Measurements from ENCODE around the gene FURIN. TPM values are rescaled to one million over a fixed set of nuclear protein-coding genes. Genes with fewer than 3 reads are reported as not detected.

FURIN gene
- total and polyA plus RNA-seq, 2 of the 8 experiments (the other 6 are each of a cell fraction or from before 2014, with no cell fraction given) = 15.8 to 32.1 TPM

DNA sequence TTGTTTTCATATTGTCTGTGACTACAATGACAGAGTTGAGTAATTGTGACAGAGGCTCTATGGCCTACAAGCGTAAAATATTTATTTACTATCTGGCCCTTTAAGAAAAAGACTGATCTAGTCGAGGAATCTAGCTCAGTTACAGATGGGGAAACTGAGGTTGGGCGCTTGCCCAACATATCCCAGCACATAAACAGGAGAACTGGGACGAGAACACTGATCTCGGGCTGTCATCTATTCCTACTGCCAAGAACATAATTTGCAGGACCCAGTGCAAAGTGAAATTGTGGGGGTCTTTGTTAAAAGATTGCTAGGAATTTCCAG lies 17.9 kb downstream of the FURIN start (continued):
- TF ChIP-seq, protein P1, sequence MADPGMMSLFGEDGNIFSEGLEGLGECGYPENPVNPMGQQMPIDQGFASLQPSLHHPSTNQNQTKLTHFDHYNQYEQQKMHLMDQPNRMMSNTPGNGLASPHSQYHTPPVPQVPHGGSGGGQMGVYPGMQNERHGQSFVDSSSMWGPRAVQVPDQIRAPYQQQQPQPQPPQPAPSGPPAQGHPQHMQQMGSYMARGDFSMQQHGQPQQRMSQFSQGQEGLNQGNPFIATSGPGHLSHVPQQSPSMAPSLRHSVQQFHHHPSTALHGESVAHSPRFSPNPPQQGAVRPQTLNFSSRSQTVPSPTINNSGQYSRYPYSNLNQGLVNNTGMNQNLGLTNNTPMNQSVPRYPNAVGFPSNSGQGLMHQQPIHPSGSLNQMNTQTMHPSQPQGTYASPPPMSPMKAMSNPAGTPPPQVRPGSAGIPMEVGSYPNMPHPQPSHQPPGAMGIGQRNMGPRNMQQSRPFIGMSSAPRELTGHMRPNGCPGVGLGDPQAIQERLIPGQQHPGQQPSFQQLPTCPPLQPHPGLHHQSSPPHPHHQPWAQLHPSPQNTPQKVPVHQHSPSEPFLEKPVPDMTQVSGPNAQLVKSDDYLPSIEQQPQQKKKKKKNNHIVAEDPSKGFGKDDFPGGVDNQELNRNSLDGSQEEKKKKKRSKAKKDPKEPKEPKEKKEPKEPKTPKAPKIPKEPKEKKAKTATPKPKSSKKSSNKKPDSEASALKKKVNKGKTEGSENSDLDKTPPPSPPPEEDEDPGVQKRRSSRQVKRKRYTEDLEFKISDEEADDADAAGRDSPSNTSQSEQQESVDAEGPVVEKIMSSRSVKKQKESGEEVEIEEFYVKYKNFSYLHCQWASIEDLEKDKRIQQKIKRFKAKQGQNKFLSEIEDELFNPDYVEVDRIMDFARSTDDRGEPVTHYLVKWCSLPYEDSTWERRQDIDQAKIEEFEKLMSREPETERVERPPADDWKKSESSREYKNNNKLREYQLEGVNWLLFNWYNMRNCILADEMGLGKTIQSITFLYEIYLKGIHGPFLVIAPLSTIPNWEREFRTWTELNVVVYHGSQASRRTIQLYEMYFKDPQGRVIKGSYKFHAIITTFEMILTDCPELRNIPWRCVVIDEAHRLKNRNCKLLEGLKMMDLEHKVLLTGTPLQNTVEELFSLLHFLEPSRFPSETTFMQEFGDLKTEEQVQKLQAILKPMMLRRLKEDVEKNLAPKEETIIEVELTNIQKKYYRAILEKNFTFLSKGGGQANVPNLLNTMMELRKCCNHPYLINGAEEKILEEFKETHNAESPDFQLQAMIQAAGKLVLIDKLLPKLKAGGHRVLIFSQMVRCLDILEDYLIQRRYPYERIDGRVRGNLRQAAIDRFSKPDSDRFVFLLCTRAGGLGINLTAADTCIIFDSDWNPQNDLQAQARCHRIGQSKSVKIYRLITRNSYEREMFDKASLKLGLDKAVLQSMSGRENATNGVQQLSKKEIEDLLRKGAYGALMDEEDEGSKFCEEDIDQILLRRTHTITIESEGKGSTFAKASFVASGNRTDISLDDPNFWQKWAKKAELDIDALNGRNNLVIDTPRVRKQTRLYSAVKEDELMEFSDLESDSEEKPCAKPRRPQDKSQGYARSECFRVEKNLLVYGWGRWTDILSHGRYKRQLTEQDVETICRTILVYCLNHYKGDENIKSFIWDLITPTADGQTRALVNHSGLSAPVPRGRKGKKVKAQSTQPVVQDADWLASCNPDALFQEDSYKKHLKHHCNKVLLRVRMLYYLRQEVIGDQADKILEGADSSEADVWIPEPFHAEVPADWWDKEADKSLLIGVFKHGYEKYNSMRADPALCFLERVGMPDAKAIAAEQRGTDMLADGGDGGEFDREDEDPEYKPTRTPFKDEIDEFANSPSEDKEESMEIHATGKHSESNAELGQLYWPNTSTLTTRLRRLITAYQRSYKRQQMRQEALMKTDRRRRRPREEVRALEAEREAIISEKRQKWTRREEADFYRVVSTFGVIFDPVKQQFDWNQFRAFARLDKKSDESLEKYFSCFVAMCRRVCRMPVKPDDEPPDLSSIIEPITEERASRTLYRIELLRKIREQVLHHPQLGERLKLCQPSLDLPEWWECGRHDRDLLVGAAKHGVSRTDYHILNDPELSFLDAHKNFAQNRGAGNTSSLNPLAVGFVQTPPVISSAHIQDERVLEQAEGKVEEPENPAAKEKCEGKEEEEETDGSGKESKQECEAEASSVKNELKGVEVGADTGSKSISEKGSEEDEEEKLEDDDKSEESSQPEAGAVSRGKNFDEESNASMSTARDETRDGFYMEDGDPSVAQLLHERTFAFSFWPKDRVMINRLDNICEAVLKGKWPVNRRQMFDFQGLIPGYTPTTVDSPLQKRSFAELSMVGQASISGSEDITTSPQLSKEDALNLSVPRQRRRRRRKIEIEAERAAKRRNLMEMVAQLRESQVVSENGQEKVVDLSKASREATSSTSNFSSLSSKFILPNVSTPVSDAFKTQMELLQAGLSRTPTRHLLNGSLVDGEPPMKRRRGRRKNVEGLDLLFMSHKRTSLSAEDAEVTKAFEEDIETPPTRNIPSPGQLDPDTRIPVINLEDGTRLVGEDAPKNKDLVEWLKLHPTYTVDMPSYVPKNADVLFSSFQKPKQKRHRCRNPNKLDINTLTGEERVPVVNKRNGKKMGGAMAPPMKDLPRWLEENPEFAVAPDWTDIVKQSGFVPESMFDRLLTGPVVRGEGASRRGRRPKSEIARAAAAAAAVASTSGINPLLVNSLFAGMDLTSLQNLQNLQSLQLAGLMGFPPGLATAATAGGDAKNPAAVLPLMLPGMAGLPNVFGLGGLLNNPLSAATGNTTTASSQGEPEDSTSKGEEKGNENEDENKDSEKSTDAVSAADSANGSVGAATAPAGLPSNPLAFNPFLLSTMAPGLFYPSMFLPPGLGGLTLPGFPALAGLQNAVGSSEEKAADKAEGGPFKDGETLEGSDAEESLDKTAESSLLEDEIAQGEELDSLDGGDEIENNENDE (IDR thresholded peaks at IDR 0.05; ENCODE audit: insufficient replicate concordance, low read length) = no peak
- TF ChIP-seq SIN3A (conservative IDR thresholded peaks at IDR 0.05 in 1 of 2, IDR thresholded peaks at IDR 0.05 in 1 of 2; ENCODE audit: low read depth in 1 of 2, low read length in 2 of 2) = no peak
- TF ChIP-seq MAFK (IDR thresholded peaks at IDR 0.05; ENCODE audit: low read depth, low read length) = no peak
- TF ChIP-seq SP2 (IDR thresholded peaks at IDR 0.05; ENCODE audit: low read length) = no peak
- no peak for TF ChIP-seq PHF8 (conservative IDR thresholded peaks at IDR 0.05; ENCODE audit: low read depth, low read length)
- TF ChIP-seq, protein P2, sequence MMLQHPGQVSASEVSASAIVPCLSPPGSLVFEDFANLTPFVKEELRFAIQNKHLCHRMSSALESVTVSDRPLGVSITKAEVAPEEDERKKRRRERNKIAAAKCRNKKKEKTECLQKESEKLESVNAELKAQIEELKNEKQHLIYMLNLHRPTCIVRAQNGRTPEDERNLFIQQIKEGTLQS (IDR thresholded peaks at IDR 0.05; ENCODE audit: insufficient read depth, low read depth, low read length) = no peak
- TF ChIP-seq, protein P3, sequence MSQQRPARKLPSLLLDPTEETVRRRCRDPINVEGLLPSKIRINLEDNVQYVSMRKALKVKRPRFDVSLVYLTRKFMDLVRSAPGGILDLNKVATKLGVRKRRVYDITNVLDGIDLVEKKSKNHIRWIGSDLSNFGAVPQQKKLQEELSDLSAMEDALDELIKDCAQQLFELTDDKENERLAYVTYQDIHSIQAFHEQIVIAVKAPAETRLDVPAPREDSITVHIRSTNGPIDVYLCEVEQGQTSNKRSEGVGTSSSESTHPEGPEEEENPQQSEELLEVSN (IDR thresholded peaks at IDR 0.05) = no peak
- no peak for TF ChIP-seq POU5F1 (IDR thresholded peaks at IDR 0.05; ENCODE audit: low read depth, low read length)
- TF ChIP-seq TAF1 (IDR thresholded peaks at IDR 0.05; ENCODE audit: low read depth, low read length) = no peak
- TF ChIP-seq GABPA (IDR thresholded peaks at IDR 0.05; ENCODE audit: borderline replicate concordance, insufficient read depth, low read length) = no peak
- TF ChIP-seq NRF1 (IDR thresholded peaks at IDR 0.05; ENCODE audit: low read depth, low read length) = no peak

Data from H1 (cell line).